Kidney (tissue), 14 donors: ENCODE results near the gene CNIH4. TPM values are rescaled to one million over a fixed set of nuclear protein-coding genes. Genes with fewer than 3 reads are reported as not detected.

Experiments used
- DNase-seq, 5 donors: peaks; one replicate each; pipeline ENCODE4 v3.0.0-alpha.2; 2013 to 2020
- FAIRE-seq: peaks from 2 replicates; lab custom pipeline; 2012; peaks lifted over from hg19 to GRCh38; lab: Jason Lieb, UNC
- H3K27ac ChIP-seq, 2 donors: one replicate each; pipeline ENCODE4 v1.7.0; 2013; ENCODE audit warnings: low read depth in 2 of 2, low read length in 2 of 2, inconsistent platforms in 1 of 2
- H3K27me3 ChIP-seq: one replicate; pipeline ENCODE4 v1.7.1; 2013; ENCODE audit warnings: low read length, inconsistent platforms; ENCODE audit not compliant: control insufficient read depth, insufficient read depth
- H3K36me3 ChIP-seq, 3 donors: one replicate each; pipeline versions ENCODE4 v1.7.0 to v1.7.1; 2013; ENCODE audit warnings: low read length in 3 of 3, control low read depth in 1 of 3, inconsistent platforms in 1 of 3; ENCODE audit not compliant: insufficient read depth in 3 of 3, control insufficient read depth in 2 of 3
- H3K4me1 ChIP-seq, 3 donors: one replicate each; pipeline versions ENCODE4 v1.7.0 to v1.7.1; 2013; ENCODE audit warnings: low read length in 3 of 3, inconsistent platforms in 1 of 3, low read depth in 1 of 3; ENCODE audit not compliant: control insufficient read depth in 2 of 3, insufficient read depth in 2 of 3
- H3K4me3 ChIP-seq, 3 donors: one replicate each; pipeline versions ENCODE4 v1.7.0 to v1.8.1; 2013; ENCODE audit warnings: low read length in 3 of 3, control low read depth in 1 of 3, inconsistent platforms in 1 of 3
- H3K9ac ChIP-seq, 3 donors: one replicate each; pipeline versions ENCODE4 v1.7.0 to v1.7.1; 2013; ENCODE audit warnings: low read length in 3 of 3, control low read depth in 1 of 3, inconsistent platforms in 1 of 3
- H3K9me3 ChIP-seq, 3 donors: one replicate each; pipeline versions ENCODE4 v1.7.0 to v1.7.1; 2013; ENCODE audit warnings: low read length in 3 of 3, control low read depth in 1 of 3, inconsistent platforms in 1 of 3; ENCODE audit not compliant: control insufficient read depth in 2 of 3, insufficient read depth in 1 of 3
- CTCF ChIP-seq: IDR thresholded peaks from 3 replicates; pipeline ENCODE4 v1.5.1; 2012; ENCODE audit warnings: mild to moderate bottlenecking, moderate library complexity, borderline replicate concordance; ENCODE audit not compliant: insufficient read depth; ENCODE audit errors: extremely low read depth
- intact Hi-C: fragments of 100-400 bp; cut with DNase I; formaldehyde crosslinking; loops from one replicate; pipeline ENCODE4 v1.11.1; 2022
- polyA plus RNA-seq: library from polyadenylated mRNA; stranded (reverse); fragments of 350-450 nt; fragmentation: Illumina TruSeq; extraction: RNeasy Lipid Tissue Mini Kit (QIAGEN cat#74804); gene quantifications from one replicate; pipeline ENCODE4 v1.2.3, GENCODE V29; 2014; ENCODE audit warnings: low read depth, low replicate concordance; ENCODE audit not compliant: insufficient read depth
- total RNA-seq: library from RNA; stranded (reverse); fragmentation: NEBNext Ultra II Directional; extraction: Animal tissue kit (Norgen Biotek cat#: 25700); gene quantifications from one replicate; pipeline ENCODE4 v1.2.1, GENCODE V29; 2021
- donor health status: control.
- donor health status: control.
- donor health status: control.
- donor health status: control.
- donor health status: control.
- donor health status: DM: yes; HTN: yes; CAD: no.
- donor health status: Normal renal cell carcinoma (clear cell type).

CNIH4 gene
- total and polyA plus RNA-seq, 2 donors from 2014 or later = 51.0 to 77.9 TPM

GRCh38 chr1:224387943-224388342 lies 31.3 kb downstream of the CNIH4 start:
- intact Hi-C loops = no loop called here
- no peaks in the 10 kb centered on the region for H3K27me3 ChIP-seq
- H3K9ac ChIP-seq = no peak overlapping the region
- H3K4me1 ChIP-seq = no peaks in the 10 kb centered on the region
- FAIRE-seq (no peak), DNase-seq (no peak)
- peaks cover 6 to 55% (median 15%) of the 10 kb centered on the region in 3 donors for H3K36me3 ChIP-seq
- H3K9me3 ChIP-seq = no peaks in the 10 kb centered on the region
- TF ChIP-seq CTCF = no peak
- no peak overlapping the region for H3K27ac ChIP-seq
- no peak overlapping the region for H3K4me3 ChIP-seq

DNA sequence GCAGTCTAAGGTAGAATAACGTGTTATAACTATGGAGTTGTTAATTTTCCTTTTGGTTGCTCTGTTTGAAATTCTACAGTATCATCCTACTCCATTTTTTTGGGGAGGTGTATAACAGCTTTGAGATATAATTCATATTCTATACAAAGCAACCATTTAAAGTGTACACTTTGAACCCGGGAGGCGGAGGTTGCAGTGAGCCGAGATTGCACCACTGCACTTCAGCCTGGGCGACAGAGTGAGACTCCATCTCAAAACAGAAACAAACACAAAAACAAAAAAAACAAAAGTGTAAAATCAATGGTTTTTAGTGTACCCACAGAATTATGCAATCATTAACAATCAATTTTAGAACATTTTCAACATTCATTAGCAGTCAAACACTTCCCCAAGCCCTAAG lies 33.8 kb downstream of the CNIH4 start:
- intact Hi-C loops = no loop called here
- no peak for FAIRE-seq
- Histone ChIP-seq H3K36me3 (peaks cover 10 to 79% (median 30%) of the 10 kb centered on the region in 3 donors), H3K27me3 (no peaks in the 10 kb centered on the region), H3K4me1 (no peaks in the 10 kb centered on the region), H3K4me3 (no peak overlapping the region), H3K9ac (no peak overlapping the region), H3K27ac (no peak overlapping the region), H3K9me3 (no peaks in the 10 kb centered on the region)
- DNase-seq = no peak
- no peak for TF ChIP-seq CTCF

DNA sequence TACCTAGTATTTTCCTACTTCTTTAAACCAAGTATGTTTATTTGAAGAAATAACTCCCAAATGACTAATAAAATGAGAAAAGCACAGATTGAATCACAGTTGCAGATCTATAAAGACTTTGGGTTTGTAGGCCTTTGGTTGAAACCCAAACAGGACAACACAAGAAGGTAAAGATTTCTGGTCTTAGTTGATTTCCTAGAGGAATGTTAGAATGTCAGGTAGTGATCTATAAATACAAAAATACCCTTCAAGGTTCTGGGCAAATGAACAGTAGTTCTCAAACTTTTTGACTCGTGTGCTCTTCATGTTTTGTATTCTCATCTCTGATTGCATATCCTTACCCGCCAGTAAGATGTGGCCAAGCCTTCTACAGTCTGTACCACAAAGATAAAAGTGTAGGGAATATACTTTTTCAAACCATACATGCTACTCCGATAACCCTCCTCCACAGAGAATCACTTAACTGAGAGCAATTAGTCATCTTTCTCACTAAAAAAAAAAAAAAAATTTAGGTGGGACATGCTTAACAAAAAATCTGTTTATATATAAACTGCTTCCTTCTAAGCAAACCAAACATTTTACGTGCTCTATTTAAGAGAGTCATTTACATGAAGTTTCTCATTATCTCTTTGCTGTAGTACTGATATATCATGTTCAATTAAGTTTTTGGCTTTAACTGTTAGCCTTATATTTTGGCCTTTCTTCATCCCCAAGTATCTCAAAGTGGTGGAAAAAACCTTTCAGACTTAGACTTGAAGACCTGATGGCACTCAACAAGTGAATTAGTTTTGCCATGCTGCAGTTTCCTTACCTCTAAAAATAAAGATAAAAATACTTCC lies 36.0 kb downstream of the CNIH4 start:
- peaks cover 12 to 90% (median 33%) of the 10 kb centered on the region in 3 donors for H3K36me3 ChIP-seq
- DNase-seq (no peak), FAIRE-seq (no peak)
- no peaks in the 10 kb centered on the region for H3K27me3 ChIP-seq
- no peak overlapping the region for H3K9ac ChIP-seq
- intact Hi-C loops = no loop called here
- no peak overlapping the region for H3K27ac ChIP-seq
- H3K4me1 ChIP-seq = no peaks in the 10 kb centered on the region
- H3K9me3 ChIP-seq = no peaks in the 10 kb centered on the region
- H3K4me3 ChIP-seq = no peak overlapping the region
- no peak for TF ChIP-seq CTCF

- no peak for FAIRE-seq
Observed at GRCh38 chr1:224393294-224393693, 36.6 kb downstream of the CNIH4 start.

More at GRCh38 chr1:224393294-224393693, 36.6 kb downstream of the CNIH4 start:
- Histone ChIP-seq H3K27ac (no peak overlapping the region), H3K4me3 (no peak overlapping the region), H3K36me3 (peaks cover 12 to 90% (median 38%) of the 10 kb centered on the region in 3 donors), H3K9me3 (no peaks in the 10 kb centered on the region), H3K4me1 (no peaks in the 10 kb centered on the region), H3K27me3 (no peaks in the 10 kb centered on the region), H3K9ac (no peak overlapping the region)
- DNase-seq = no peak
- intact Hi-C loops = no loop called here
- no peak for TF ChIP-seq CTCF
